Ammon's horn (tissue), 1 donor: ENCODE data around the gene PSD4.

ENCODE experiments used
- DNase-seq: peaks from one replicate; pipeline ENCODE4 v3.0.0-alpha.2; 2016; ENCODE audit warnings: low spot score

Gene PSD4

GRCh38 chr2:113173542-113174375 lies at the start of gene PSD4:
PSD4 (plus strand) TSS chr2:113173971; CDS start chr2:113182457, 8,486 bp downstream.
- peak; percentile 70 for DNase-seq

GRCh38 chr2:113124181-113124961 lies 49.4 kb upstream of the PSD4 start:
- peak; percentile 23 for DNase-seq

- no peak for DNase-seq
These were observed 48.6 kb upstream of the PSD4 start for GRCh38 chr2:113124984-113125855.

GRCh38 chr2:113126845-113127645 lies 46.7 kb upstream of the PSD4 start, which contains the start of gene IL1RN:
IL1RN (plus strand) TSS chr2:113127598; CDS start chr2:113127625, 27 bp downstream.
- peak; percentile 45 for DNase-seq

- DNase-seq = no peak
These were observed 45.9 kb upstream of the PSD4 start for GRCh38 chr2:113127646-113128570.

GRCh38 chr2:113129519-113130078 lies 44.2 kb upstream of the PSD4 start:
- no peak for DNase-seq

- DNase-seq = no peak
These were observed 42.2 kb upstream of the PSD4 start for GRCh38 chr2:113131352-113132185.

DNA sequence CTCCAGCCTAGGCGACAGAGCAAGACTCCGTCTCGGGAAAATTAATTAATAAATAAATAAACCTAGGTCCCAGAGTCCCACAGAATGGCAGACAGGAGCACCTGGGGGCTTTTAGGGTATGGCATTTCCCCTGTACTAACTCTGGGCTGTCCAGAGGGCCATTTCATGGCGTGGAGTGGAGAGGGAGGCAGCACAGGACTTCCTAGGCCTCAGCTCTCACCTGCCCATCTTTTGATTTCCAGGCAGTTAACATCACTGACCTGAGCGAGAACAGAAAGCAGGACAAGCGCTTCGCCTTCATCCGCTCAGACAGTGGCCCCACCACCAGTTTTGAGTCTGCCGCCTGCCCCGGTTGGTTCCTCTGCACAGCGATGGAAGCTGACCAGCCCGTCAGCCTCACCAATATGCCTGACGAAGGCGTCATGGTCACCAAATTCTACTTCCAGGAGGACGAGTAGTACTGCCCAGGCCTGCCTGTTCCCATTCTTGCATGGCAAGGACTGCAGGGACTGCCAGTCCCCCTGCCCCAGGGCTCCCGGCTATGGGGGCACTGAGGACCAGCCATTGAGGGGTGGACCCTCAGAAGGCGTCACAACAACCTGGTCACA lies 41.3 kb upstream of the PSD4 start:
- DNase-seq = no peak

GRCh38 chr2:113133704-113134598 lies 39.8 kb upstream of the PSD4 start:
- no peak for DNase-seq

- DNase-seq = no peak
These were observed 39.1 kb upstream of the PSD4 start for GRCh38 chr2:113134717-113135116.

- DNase-seq = no peak
These were observed 38.5 kb upstream of the PSD4 start for GRCh38 chr2:113135317-113135716.

DNA sequence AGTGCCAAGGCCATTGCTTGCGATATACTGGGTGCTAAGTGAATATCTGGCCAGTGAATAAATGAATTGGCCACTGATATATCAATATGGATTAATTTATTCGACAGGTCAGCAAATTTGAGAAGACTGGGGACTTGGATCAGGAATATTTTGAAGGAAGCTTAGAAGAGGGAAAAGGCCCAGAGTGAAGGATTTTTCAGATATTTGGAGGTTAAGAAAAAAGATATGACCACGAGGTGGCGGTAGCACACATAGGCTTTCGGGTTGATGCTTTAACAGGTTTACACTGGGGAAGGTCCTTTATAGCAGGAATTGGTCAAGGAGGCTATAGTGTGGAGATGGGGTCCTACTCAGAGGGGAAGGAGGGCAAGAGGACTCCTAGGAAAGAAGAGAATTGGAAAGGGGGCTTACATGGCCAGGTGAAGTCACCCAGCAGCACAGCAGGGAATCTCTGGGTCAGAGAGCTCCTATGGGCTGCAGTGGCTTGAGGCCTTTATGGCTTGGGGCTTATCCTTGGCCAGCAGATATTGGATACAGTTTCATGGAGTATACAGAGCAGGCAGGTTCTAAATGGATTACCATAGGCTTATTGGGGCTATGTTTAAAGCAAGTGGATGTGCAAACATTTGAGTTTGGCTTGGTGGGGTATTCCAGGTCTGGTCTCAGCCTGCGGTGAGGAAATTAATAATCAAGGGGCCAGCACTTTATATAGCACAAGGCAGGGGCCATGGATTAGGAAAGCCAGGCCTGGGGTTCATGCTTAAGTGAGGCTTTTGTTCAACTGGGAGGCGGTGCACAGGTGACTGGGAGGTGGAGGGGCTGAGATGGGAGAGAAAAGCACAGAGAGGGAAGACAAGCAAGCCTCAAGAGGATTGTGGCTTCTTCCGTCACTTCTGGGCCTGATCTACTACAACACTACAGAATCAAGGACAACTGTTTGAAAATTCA lies 36.7 kb upstream of the PSD4 start:
- peak; percentile 60 for DNase-seq

- DNase-seq = no peak
These were observed 35.9 kb upstream of the PSD4 start for GRCh38 chr2:113137827-113138226.

- peak; percentile 70 for DNase-seq
These were observed 35.1 kb upstream of the PSD4 start for GRCh38 chr2:113138428-113139322.

DNA sequence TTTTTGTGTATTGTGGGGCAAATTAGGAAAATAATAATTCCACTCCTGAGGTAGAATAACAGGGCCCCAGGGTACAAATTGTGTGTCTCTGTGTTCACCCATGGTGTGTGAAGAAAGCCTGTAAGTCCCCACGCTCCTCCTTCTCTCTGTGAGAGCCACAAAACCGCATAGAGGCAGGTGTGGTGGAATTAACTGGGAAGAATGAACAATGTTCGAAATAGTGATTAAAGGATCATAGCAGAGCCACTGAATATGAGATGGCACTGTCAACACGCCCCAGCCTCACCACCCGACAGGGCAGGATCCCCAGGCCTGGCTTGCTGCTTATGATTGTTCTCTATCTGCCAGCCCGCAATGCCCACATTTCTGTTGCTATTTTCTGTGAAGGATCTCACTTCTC lies 32.3 kb upstream of the PSD4 start:
- no peak for DNase-seq
